Transverse colon (tissue), 4 donors: ENCODE results near the gene P2RY2. TPM values are rescaled to one million over a fixed set of nuclear protein-coding genes. Genes with fewer than 3 reads are reported as not detected.

Experiments
- DNase-seq: peaks from one replicate; pipeline ENCODE4 v3.0.0-alpha.2; 2019
- H3K27ac ChIP-seq, 4 donors: fragments of 200-600 bp; sonication (generic); 2 replicates each; pipeline ENCODE4 v1.5.1; 2016 to 2018; ENCODE audit warnings: inconsistent platforms in 4 of 4
- H3K27me3 ChIP-seq: fragments of 200-600 bp; sonication (generic); 2 replicates; pipeline ENCODE4 v1.5.1; 2017; ENCODE audit warnings: inconsistent platforms
- H3K36me3 ChIP-seq, 4 donors: fragments of 200-600 bp; sonication (generic); 2 replicates each; pipeline ENCODE4 v1.5.1; 2017 to 2019; ENCODE audit warnings: inconsistent platforms in 4 of 4
- H3K4me1 ChIP-seq, 4 donors: fragments of 200-600 bp; sonication (generic); 2 replicates each; pipeline ENCODE4 v1.5.1; 2017 to 2020; ENCODE audit warnings: inconsistent platforms in 4 of 4
- H3K4me3 ChIP-seq, 4 donors: fragments of 200-600 bp; sonication (generic); 1 replicate in 1 of 4; 2 replicates in 3 of 4; pipeline versions ENCODE4 v1.5.1 to v1.6.1; 2017 to 2019; ENCODE audit warnings: inconsistent platforms in 4 of 4
- H3K9me3 ChIP-seq, 2 donors: fragments of 200-600 bp; sonication (generic); 2 replicates each; pipeline ENCODE4 v1.5.1; 2017 to 2019; ENCODE audit warnings: inconsistent platforms in 2 of 2
- EP300 ChIP-seq: sonication (generic); formaldehyde crosslinking; IDR thresholded peaks from one replicate; pipeline ENCODE4 v1.6.1; 2017; ENCODE audit warnings: antibody characterized with exemption, low read depth
- POLR2A ChIP-seq: fragments of 450-650 bp; IDR thresholded peaks from one replicate; pipeline ENCODE4 v1.6.1; 2016; ENCODE audit warnings: antibody characterized with exemption, mild to moderate bottlenecking, moderate library complexity
- POLR2AphosphoS5 ChIP-seq, 3 donors: sonication (generic); formaldehyde crosslinking; IDR thresholded peaks; one replicate each; pipeline ENCODE4 v1.6.1; 2016; ENCODE audit warnings: antibody characterized with exemption in 3 of 3
- WGBS, 2 donors: methylation state at CpG; one replicate each; pipeline ENCODE4 v1.1.5; 2018; ENCODE audit warnings: low coverage in 1 of 2; 5-methylcytosine and 5-hydroxymethylcytosine counted together
- in situ Hi-C, 4 donors: fragments of 200-750 bp; cut with MboI; loops; one replicate each; pipeline versions ENCODE4 v1.15.0 to v1.15.1; 2017; ENCODE audit warnings: low sequenced_read_pairs in 3 of 4, low pct_ligation_motif_present in 1 of 4, low pct_unique_long_range_greater_than_20kb in 1 of 4
- intact Hi-C: fragments of 100-400 bp; cut with DNase I; formaldehyde crosslinking; loops from one replicate; pipeline ENCODE4 v1.15.1; 2023; ENCODE audit warnings: low total_unique reads
- total RNA-seq, 4 donors: library from RNA; depleted of rRNA; stranded (reverse); fragments of >200 nt; gene quantifications; one replicate each; pipeline ENCODE4 v1.1.0, GENCODE V29; 2016
- TF ChIP-seq, protein P1 (sequence below), 5 experiments: fragments of 200-600 bp in 3 of 5; fragments of 450-650 bp in 2 of 5; sonication (generic) in 3 of 5; IDR thresholded peaks; 1 replicate in 2 of 5; 2 replicates in 3 of 5; pipeline ENCODE4 v1.5.1; 2016 to 2017; ENCODE audit warnings: antibody characterized with exemption in 5 of 5, inconsistent platforms in 3 of 5, mild to moderate bottlenecking in 2 of 5, moderate library complexity in 1 of 5

P2RY2 gene
- total RNA-seq, 4 donors from 2014 or later, result 8.6 to 21.4 (median 12.6) TPM

DNA sequence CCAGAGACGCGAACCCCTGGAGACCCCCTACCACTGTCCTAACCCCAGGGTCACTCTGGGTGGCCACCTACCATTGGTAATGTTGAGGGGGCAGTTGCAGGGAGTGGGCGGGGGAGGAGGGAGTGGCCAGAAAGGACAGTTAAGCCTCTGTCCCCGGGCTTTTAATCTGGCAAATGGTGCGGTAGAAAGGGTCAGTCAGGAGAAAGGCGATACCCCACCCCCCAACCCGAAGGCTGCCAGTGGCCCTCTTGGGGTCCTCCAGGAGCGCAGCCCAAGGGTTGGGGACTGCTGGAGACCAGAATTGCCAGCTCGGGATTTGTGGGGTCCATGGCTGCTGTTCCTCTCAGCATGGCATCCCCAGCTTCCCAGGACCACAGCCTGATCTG, 742 bp downstream of the P2RY2 start:
- H3K4me3 ChIP-seq, result peak overlapping the region; percentile 35 to 53 (median 42)
- H3K36me3 ChIP-seq, result no peaks in the 10 kb centered on the region
- H3K9me3 ChIP-seq, result no peaks in the 10 kb centered on the region
- H3K4me1 ChIP-seq, result peaks cover 5 to 21% (median 18%) of the 10 kb centered on the region in 4 donors
- TF ChIP-seq, protein P1, sequence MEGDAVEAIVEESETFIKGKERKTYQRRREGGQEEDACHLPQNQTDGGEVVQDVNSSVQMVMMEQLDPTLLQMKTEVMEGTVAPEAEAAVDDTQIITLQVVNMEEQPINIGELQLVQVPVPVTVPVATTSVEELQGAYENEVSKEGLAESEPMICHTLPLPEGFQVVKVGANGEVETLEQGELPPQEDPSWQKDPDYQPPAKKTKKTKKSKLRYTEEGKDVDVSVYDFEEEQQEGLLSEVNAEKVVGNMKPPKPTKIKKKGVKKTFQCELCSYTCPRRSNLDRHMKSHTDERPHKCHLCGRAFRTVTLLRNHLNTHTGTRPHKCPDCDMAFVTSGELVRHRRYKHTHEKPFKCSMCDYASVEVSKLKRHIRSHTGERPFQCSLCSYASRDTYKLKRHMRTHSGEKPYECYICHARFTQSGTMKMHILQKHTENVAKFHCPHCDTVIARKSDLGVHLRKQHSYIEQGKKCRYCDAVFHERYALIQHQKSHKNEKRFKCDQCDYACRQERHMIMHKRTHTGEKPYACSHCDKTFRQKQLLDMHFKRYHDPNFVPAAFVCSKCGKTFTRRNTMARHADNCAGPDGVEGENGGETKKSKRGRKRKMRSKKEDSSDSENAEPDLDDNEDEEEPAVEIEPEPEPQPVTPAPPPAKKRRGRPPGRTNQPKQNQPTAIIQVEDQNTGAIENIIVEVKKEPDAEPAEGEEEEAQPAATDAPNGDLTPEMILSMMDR (IDR thresholded peaks at IDR 0.05), result no peak
- TF ChIP-seq POLR2AphosphoS5 (IDR thresholded peaks at IDR 0.05) (no peak), EP300 (no peak), POLR2A (no peak)
- no peak for DNase-seq
- peak overlapping the region; percentile 42 to 77 (median 70) for H3K27ac ChIP-seq
- WGBS, 2 donors, result 41% methylated on average over 9 of the region's 9 CpGs; no CpG with 5 or more reads in 1 of the 2 donors
- in situ Hi-C loops (no loop called here), intact Hi-C loops (no loop called here)
- H3K27me3 ChIP-seq, result no peaks in the 10 kb centered on the region

DNA sequence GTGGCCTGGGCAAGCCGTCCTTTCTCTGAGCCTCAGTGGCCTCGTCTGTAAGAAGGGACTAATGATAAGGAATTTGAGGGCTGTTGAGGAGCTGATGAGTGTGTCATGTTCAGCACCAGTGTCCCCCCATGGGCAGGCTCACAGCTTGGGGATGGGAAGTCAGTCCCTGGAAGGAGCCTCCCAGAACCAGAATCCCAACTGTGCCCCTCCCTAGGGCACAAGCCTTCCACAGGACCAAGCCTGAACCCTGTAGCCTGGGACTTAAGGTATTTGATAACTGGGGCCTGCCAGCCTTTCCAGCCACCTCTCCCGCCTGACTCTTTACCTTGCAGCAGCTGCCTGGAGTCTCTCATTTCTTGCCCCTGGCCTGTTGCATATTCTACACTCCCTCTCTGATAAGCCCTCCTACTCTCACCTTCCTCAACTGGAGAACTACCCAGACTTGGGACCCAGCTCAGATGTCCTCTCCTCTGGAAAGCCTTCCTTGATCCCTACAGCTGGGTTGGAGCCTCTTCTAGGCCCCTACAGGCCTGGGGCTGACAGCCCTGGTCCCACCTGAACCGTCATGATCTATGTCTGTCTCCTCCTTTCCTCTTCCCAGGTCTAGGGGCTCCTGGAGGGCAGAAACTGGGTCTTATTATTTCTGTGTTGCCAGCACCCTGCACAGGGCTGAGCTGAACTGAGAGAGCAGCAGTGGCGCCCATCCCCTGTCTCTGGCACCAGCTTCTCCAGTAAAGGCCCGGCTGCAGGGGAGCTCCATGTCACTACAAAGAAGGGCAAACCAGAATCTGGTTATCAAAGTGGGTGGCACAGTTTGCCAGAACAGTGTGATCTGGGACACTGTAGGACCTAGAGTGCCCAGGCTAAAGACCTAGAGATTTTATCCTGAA, 1.6 kb downstream of the P2RY2 start:
- no peak for DNase-seq
- H3K27ac ChIP-seq, result no peak overlapping the region
- peaks cover 5 to 21% (median 18%) of the 10 kb centered on the region in 4 donors for H3K4me1 ChIP-seq
- in situ Hi-C loops (no loop called here), intact Hi-C loops (no loop called here)
- TF ChIP-seq POLR2AphosphoS5 (IDR thresholded peaks at IDR 0.05) (no peak), EP300 (no peak), POLR2A (no peak)
- TF ChIP-seq, protein P1 (IDR thresholded peaks at IDR 0.05), result no peak
- peak overlapping the region in 2 of 4 donors; percentile 46 to 53 for H3K4me3 ChIP-seq
- no peaks in the 10 kb centered on the region for H3K27me3 ChIP-seq
- no peaks in the 10 kb centered on the region for H3K36me3 ChIP-seq
- no peaks in the 10 kb centered on the region for H3K9me3 ChIP-seq
- 91 to 100% methylated on average over 1 to 6 of the region's 6 CpGs for WGBS, 2 donors

DNA sequence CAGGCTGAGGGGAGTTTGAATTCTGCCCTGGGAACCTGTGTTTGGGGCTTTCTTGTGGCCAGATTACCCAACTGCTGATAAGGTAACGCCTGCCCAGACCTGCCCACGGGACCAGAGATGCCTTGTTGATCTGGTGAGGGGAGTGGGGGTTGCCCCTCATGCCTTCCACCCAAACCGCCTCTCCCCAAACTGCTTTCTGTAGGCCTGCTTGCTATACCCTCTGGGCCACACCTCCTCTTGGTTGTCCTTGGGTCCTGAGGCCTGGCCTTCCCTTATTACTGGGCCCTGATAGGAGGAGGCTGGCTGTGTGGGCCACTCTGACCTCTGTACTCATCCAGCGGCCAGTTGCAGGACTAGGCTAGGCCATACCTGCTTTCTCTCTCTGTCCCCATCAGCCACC, 3.4 kb downstream of the P2RY2 start:
- Histone ChIP-seq H3K9me3 (no peaks in the 10 kb centered on the region), H3K4me1 (peaks cover 5 to 21% (median 18%) of the 10 kb centered on the region in 4 donors), H3K27ac (no peak overlapping the region), H3K4me3 (no peak overlapping the region), H3K36me3 (no peaks in the 10 kb centered on the region), H3K27me3 (no peaks in the 10 kb centered on the region)
- no peak for DNase-seq
- in situ Hi-C loops, result no loop called here
- 80% methylated on average over 4 of the region's 4 CpGs; no CpG with 5 or more reads in 1 of the 2 donors for WGBS, 2 donors
- intact Hi-C loops, result no loop called here
- TF ChIP-seq POLR2A, result no peak
- no peak for TF ChIP-seq EP300
- TF ChIP-seq, protein P1 (IDR thresholded peaks at IDR 0.05), result no peak
- no peak for TF ChIP-seq POLR2AphosphoS5 (IDR thresholded peaks at IDR 0.05)

DNA sequence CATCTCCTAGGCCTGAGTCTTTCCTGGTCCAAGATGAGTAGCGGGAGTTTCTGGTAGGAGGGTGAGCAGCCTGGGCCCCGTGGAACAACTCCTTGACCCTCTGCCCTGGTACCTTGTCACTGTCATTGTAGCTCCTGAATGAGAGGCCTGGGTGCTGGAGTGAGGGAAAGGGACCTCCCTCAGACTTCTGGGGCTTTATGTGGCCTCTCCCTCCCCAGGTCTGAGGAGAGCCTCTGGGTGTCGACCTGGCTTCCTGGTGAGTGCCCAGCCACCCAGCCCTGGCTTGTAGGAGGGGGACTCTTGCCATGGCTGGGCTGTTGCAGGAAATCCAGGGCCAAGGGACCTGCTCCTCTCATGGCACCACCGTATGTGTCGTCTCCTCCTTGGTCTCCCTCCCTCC, 3.9 kb downstream of the P2RY2 start:
- Histone ChIP-seq H3K36me3 (no peaks in the 10 kb centered on the region), H3K4me3 (no peak overlapping the region), H3K27ac (no peak overlapping the region), H3K27me3 (no peaks in the 10 kb centered on the region), H3K4me1 (peaks cover 5 to 21% (median 18%) of the 10 kb centered on the region in 4 donors), H3K9me3 (no peaks in the 10 kb centered on the region)
- in situ Hi-C loops (no loop called here), intact Hi-C loops (no loop called here)
- no peak for DNase-seq
- 66 to 93% methylated on average over 2 to 5 of the region's 5 CpGs for WGBS, 2 donors
- no peak for TF ChIP-seq POLR2AphosphoS5 (IDR thresholded peaks at IDR 0.05)
